NCI-H146 treated with DMSO at 0.1 percent for 48 hours (cell line): ENCODE results near the gene SETX.

Experiments
- DNase-seq: peaks from one replicate; lab custom pipeline; 2025; ENCODE audit not compliant: unreplicated experiment; lab: John Stamatoyannopoulos, UW

The SETX gene

DNA sequence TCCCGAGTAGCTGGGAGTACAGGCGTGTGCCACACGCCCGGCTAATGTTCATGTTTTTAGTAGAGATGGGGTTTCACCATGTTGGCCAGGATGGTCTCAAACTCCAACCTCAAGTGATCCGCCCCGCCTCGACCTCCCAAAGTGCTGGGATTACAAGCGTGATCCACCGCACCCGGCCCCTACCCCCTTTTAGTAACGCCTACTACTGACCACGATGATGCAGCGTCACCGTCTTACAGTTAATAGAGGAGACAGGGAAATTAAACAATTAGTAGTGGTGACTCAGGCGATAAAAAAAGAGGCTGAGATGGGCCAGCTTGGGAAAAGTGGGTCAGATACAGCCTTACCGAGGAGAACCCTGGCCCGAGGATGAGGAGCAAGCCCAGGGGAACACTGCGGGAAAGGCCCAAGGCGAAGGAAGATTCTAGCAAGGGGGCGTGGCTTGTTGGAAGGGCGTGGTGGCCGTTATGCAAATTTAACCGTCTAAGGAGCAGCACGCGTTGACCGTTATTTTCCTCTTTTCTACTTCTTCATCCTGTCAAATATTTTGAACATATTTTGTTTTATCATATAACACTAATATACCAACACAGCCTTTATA lies 1.6 kb upstream of the SETX start:
- DNase-seq = no peak

DNA sequence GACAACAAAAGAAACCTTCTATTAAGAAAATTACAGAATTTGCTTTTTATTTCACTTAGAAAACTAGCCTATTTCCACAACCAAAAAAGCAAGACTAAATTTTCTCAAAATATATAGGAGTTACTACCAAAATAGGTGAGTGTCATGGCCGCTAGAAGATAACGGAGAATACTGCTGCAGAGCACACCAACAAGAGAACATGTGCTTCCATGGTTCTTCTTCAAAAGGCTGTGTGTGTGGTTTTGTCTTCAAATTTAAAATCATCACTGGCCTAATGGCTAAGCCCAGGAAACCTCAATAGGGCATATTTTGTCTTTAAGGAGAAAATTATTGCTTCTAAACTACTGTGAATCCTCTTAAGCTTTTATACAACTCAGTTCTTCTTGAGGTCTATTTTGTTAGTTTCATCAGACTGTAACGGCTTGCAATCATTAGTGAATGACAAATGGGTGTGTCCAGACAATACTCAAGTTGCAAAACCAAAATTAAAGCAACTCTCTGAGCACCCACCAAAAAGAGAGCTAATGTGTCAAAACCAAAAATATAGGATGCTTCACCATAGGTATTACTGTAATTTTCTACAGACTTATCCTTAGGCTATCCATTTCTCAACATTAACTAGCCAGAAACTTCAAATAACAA lies 3.3 kb downstream of the SETX start:
- DNase-seq = no peak

DNA sequence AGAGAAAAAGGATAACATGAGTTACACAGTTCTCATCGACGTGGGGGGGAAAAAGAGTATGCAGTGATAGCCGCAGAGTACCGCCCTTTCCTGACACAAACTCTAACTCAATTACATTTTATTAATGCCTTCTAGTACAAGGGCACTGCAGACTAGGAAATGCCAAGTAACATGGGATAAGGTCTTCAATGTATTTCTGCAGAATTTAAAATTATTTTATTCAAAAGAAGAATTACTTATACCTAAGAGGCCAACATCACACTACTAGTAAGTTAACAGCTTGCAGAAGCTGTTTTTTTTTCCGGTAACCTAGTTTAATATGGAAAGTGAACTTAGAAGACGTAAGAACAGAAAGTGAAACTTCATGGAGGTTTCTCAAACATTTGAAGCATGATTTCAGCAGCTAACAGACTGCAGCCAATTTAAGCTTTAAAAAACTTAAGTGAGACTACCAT lies 3.9 kb downstream of the SETX start:
- DNase-seq = no peak

DNA sequence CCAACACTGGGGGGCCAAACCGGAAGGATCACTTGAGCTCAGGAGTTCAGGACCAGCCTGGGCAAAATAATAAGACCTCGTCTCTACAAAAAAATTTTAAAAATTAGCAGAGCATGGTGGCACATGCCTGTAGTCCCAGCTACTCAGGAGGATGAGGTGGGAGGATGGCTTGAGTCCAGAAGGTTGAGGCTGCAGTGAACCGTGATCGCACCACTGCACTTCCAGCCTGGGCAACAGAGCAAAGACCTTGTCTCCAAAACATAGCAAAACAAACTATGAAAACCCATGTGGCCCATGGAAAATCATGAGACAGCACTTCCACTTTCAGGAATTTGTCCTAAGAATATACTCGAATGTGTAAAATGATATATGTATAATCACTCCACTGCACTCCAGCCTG lies 6.1 kb downstream of the SETX start:
- DNase-seq = no peak

DNA sequence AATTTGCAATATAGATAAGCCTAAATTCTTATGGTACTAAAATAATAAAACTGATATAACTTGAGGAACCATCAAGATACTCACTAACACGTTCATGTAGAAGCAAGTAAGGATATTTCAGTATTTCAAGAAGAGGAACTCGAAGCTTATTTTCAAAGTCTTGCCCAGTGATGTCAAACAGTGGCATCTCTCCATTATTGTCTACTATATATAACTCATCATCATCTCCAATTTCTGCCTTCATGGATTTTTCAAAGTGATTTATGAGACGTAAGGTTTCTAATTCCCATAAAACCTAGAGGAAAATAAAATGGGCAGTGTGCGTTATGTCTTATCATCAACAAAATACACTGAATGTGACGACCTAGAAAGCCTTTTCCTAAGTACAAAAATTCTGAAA lies 8.6 kb downstream of the SETX start:
- no peak for DNase-seq

DNA sequence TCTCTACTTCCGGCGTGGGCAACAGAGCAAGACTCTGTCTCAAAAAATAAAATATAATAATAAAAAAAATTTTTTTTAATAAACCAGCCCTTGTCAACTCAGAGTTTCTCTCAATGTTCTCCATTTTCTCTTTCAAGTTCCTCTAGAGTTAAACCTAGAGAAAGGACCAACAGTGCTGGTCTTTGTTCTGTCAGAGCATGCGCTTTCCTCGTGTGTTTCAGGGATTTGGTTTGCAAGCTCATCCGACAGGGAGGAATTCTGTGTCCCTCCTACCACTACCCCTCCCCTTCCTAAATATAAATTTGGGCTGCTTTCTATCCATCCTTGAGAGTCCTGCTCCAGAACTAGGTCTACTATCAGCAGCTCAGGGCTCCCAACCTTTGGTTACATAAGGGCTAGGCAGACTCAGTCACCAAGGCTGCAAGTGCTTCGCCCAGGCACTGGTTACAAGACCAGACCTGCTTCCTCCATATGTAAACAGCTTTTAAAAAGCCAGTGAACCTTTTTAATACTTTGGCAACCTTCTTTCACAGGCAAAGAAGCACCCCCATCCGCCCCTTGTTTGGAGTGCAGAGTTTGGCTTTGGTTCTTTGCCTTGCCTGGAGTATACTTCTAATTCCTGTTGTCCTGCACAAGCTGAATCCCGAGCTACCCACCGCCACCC lies 13.5 kb downstream of the SETX start:
- DNase-seq = no peak

DNA sequence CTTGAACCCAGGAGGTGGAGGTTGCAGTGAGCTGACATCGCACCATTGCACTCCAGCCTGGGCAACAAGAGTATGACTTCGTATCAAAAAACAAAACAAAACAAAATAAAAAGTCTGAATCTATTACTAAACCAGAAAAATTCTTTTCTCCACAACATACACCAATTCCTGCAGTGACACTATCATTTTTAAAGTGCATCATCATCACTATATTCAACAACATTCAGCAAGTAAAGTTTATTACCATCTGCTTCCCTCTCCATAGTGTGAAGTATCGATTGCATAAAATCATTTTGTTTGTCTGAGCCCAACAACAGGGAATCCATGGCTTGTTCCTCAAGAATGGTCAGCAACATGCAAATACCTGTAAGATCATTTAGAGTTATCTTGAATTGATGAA lies 20.4 kb downstream of the SETX start:
- DNase-seq = no peak

DNA sequence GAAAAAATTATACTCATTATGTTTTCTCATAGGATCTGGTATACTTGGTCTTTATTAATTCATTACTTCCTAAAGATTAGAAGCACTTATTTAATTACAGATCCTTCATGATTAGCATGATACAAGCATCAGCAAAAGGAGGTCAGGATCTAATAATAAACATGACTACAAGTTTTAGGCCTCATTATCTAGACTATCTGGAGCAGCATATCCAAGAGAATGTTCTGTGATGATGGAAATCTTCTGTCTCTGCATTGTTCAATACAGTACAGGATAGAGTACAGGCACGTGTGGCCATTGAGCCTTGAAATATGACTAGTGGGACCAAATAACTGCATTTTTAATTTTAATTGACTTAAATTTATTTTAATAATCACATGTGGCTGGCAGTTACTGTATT lies 21.2 kb downstream of the SETX start:
- no peak for DNase-seq

DNA sequence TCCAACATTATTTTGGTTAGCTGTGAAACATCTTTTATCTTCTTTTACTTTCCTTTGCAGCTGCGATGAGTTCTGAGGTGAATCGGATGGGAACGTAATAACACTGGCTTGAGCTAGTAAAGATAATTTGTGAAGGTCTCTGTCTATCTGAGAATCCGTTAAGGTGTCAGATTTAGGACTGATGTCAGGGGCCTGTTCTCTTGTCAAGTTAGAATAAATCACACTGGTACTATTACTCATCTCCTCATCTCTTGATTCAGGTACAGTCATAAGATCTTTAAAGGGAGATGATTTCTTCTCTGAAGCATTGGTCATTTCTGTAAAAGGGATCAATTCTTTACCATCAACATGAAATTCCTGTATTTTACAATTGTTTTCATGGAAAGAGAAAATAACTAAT lies 26.2 kb downstream of the SETX start:
- DNase-seq = no peak

DNA sequence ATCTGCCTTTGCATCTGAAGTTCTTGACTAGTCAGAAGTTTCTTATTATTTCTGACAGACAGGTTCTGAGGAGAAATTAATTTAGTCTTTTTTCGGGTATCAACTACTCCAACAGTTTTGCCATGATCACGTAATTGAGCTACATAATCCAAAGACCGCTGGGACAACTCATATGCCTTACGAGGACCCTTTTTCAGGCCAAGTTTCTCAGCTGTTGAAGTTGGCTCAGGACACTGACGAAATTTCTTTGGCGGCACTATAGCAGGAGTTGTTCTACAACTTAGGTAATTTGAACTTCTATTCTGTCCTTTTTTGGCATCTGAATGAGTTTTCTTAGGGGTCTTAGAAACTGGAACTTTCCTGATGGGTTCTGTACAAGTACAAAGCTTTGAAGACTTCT lies 27.2 kb downstream of the SETX start:
- DNase-seq = no peak

DNA sequence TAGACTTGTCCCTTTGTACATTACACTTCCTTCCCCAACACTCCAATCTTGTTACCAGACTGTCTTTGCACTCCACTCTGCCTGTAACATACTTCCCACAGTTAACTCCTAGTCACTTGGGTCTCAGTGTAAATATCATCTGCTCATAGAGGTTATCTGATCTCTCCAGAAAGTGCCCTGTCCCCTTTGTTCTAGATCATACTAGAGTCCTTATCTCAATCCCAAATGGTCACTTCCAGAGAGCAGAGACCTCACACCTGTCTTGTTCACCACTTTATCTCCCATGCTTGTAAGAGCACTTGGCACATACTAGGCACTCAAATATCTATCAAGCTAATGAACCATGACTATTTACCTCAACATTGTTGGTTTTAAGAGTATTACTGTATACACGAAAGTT lies 30.4 kb downstream of the SETX start:
- DNase-seq = no peak

DNA sequence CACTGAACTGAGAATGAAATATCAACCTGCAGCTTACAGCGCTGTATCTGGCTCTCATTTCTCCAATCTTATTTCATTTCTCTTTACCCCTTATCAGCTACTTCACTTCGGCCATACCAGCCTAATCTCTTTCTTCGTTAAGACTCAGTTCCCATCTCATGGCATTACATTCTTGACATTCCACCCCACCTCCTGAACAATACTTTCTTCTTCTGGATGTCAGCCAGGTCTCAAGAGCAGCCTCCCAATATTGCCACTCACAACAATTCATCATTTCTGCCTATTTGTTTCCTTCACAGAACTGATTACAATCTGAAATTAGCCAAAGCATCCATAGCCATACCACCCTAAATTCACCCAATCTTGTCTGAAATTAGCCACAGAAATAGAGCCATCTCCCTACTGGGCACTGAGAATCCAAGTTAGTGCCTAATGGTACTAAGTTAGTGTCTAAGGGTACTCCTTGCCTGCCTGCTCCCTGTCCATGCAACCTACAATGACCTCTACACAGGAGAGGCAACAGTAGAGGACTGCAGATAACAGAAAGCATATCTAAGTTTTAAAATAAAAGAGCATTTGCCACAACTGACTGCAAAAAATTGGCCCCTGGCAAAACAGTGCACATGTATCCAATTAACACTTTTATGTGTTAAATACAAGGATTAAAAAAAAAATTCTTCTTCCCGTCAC lies 35.2 kb downstream of the SETX start:
- DNase-seq = no peak

DNA sequence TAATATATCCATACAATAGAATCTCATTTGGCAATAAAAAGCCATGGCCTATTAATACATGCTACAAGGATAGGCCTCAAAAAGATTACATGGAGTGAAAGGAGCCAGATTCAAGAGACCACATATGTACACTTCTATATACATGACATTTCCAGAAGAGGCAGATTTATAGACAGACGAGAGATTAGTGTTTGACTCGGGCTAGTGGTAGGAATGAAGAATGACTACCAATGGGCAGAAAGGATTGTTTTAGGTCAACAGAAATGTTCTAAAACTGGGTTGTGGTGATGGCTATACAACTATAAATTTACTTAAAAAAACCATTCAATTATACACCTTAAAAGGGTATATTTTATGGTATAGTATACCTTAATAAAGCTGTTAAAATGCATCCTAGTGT lies 41.9 kb downstream of the SETX start:
- DNase-seq = no peak

DNA sequence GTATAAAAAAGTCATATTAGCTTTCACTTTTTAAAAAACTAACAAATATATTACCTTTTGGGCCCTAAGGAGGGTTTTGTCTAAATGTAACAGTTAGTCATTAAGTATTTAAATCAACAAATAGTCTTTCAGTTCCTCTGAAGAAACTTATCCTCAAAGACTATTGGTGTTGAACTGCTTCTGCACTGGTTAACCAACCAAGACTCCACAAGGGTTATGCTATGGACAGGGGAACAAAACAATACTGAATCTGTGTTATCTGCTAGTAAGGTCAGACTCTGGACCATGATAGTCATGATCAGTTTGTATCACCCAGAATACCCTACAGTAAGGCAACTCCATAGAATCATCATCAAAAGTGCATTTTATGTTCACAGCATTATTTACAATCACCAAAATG lies 42.4 kb downstream of the SETX start:
- DNase-seq = no peak

DNA sequence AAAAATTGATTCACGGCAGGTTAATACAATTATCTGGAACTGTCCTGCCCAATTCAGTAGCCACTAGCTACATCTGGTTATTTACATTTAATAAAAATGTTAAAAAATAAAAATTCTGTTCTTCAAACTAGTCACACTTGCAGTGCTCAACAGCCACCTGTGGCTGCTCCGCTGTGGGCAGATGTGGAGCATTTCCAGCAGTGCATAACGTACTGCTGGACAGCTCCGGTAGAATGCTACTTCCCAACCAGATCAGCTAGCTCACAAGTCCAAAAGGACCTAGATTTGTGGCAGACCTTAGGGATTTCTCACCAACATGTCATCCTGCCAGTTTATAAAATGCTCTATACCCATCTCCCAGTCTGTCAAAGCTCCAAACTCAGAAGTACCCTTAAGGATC lies 42.8 kb downstream of the SETX start:
- no peak for DNase-seq

DNA sequence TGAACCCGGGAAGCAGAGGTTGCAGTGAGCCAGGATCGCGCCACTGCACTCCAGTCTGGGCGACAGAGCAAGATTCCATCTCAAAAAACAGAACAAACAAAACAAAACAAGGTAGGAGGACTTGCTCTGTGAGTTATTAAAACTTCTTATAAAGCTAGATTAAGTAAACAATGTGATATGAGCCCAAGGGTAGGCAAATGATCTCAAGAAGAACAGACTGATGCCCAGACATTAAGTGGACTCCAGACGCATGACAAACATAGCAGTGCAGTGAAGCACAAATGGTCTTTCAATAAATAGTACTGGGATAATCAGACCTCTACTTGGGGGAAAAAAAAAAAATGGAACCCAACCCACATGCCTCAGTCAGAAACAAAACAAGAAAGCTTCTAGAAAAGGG lies 45.7 kb downstream of the SETX start:
- DNase-seq = no peak

DNA sequence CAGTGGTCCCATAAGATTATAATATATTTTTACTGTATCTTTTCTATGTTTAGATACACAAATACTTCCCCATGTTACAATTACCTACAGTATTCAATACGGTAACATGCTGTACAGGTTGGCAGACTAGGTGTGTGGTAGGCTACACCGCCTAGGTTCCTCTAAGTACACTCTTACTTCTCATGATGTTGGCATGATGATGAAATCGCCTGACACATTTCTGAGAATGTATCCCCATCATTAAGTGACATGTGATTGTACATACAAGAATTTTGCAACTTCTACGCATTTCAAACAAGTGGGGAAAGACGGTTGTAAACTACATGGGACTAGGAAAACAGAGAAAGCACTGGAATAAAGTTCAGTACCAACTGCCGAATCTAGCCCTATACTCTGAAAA lies 53.3 kb downstream of the SETX start:
- DNase-seq = no peak

DNA sequence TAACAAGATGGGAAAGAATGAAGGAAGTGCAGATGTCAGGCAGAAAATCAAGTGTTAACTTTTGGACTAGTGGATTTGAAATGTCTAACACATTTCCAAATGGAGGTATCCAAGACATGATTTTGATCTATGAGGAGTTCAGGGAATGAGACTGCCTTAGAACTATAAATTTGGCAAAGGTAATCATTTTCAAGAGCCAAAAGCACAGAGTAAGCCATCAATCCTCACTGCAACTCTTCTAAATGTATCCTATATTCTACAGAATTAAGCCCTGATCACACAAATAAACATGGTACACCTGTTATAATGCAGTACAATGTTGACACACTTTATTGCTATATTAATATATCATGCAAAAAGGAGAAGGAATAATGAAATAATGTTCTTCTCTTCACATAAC lies 55.6 kb downstream of the SETX start:
- DNase-seq = no peak

DNA sequence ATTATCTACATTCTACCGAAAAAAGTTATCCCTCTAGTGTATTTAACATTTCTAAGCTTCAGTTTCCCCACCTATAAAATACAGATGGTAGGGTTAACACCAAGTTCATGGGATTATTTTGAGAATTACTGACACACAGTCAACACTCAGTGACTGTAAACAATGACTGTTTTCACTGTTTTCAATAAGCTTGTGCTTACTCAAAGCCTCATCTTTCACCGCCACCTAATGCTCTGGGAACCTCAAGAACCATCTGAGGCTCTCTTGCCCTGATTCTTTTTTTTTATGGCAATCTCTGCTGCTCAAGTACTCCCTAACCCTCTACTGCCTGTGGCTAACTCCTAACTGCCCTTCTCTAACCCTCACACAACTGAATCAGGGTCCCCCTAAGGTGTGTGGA lies 59.6 kb downstream of the SETX start:
- no peak for DNase-seq

DNA sequence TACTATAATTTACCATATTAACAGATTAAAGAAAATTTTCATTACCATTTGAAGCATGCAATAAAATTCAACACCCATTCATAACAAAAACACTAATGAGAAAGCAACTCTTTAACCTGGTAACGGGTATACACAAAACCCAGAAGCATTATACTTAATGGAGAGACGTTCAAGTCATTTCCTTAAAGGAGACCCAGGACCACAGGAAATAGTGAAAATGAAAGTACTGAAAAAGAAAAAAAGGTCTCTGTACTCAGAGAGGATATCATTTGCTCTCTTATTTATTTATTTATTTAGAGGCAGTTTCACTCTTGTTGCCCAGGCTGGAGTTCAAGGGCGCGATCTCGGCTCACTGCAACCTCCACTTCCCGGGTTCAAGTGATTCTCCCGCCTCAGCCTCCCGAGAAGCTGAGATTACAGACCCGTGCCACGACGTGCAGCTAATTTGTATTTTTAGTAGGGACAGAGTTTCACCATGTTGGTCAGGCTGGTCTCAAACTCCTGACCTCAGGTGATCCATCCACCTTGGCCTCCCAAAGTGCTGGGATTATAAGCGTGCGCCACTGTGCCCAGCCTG lies 61.6 kb downstream of the SETX start:
- DNase-seq = no peak

DNA sequence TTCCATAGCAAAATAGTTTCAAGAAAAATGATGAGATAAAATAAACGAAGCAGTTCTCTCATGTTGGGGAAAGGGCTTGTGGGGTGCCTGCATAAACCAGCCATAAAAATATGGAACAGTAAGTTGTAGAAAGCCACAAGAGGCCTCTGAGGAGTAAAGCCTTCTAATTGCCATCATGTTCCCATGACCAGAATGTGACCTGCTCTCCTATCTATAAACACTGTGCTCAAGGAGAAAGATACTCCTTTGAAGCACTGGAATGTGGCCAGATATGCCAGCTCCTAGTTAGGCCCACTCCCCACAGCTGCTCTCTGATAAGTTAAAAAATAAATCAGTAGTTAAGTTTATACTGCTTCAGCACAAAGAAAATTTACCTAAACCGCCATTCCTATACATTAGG lies 65.8 kb downstream of the SETX start:
- no peak for DNase-seq

DNA sequence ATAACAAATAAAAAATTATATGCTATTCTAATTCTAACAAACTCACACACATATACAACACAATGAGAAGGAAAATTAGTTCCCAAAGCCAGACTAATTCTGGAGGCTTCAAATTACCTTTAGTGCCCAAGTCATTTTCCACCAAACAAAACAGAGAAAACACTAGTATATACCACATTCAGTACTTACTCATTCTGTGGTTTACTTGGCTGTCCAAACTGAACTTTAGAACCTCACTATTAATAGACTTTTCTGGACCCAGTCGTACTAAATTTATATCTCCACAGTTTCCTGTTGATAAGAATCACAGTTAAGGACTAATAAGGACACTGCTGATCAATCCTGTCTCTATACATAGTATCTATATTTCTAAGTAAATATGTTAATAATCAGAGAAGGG lies 66.4 kb downstream of the SETX start:
- no peak for DNase-seq
